HG02973 (cell line): ENCODE data around the gene GABPA.
"Not testable (repeated sequence)": the region's sequence is repeated elsewhere in the genome, so short reads cannot be mapped to it uniquely, and the experiment has no call there.

Source experiments
- ATAC-seq: cut with Tn5 transposase; IDR thresholded peaks from one replicate; pipeline ENCODE4 v1.9.1; 2021; ENCODE audit warnings: moderate library complexity; ENCODE audit not compliant: unreplicated experiment

GABPA gene

DNA sequence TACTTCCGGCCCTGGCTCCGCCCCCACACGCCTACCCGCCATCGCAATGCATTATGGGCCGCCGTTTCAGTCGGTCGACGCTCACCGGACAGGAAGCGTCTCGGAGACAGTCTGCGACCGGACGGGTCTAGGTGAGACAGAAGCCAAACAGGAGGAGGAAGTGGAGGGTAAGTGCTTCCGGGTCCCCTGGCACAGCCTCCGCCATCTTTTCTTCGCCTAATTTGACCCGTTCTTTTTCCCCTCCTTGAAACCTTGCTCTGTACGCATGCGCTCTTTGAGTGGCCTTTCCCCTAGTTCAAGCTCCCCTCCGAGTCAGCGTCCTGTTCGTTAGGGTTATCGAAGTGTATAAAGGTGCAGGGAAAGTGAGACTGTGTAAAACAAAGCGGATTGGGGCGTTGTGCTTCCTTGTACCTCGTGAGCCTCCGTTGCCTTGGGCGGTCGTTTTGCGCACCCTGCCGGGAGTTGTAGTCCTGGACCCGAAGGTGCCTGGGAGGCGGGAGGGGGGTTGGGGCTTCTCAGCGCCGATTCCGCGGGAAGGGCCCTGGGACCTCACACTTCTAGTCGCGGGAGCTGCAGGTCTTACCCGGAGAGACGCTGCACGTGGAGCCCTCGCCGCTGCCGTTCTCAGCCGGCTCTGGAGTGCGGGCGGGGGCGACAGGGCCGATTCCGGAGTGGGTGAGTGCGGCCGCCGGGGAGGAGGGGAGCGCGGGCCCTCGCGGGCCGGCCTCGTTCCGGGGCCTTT, at the start of gene GABPA, which contains the start of gene ATP5PF:
Gene GABPA (plus strand): TSS at position 69 of the 742 bp plus-strand sequence. CDS start 6,627 bp downstream, outside the sequence.
Gene ATP5PF (minus strand): TSS at position 1 of the 742 bp plus-strand sequence. CDS start 5,110 bp downstream, outside the sequence.
- peak; percentile 79 for ATAC-seq

DNA sequence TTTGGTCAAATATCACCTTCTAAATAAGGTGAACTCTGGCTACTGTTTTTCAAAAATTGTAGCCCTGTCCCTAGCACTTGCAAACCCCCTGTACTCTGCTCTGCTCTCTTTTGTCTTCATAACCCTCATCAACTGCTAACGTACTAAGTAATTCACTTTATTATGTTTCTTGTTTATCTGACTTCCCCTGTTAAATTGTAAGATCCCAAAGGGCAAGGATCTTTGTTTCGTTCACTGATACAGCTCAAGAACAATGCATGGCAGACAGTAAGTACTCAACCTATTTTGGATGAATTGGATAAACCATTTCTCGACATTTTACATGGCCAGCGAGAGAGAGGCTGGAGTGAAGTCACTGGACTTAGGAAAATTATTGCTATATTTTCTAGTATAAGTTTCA, 47.0 kb upstream of the GABPA start:
- no peak for ATAC-seq

- ATAC-seq, result no peak
Observed at GRCh38 chr21:25688275-25689155, 46.3 kb upstream of the GABPA start.

DNA sequence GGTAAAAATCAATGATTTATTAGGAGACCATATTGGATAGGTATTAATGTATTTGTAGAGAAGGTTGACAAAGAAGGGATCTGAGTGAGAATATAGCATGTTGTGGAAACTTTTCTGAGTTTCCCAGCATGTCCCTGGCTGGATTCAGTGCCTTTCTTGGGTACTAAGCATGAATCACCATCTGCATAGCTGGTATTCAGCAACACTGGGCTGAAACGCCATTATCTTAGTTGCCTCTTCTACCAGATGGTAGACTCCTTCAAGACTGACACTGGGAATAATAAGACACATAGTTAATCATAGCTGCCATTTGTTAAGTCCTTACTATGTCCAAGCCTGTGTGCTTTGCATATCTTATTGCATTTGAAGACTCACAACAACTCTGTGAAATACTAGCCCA, 45.5 kb upstream of the GABPA start:
- no peak for ATAC-seq

GRCh38 chr21:25691976-25692375, 42.8 kb upstream of the GABPA start:
- ATAC-seq, result no peak

DNA sequence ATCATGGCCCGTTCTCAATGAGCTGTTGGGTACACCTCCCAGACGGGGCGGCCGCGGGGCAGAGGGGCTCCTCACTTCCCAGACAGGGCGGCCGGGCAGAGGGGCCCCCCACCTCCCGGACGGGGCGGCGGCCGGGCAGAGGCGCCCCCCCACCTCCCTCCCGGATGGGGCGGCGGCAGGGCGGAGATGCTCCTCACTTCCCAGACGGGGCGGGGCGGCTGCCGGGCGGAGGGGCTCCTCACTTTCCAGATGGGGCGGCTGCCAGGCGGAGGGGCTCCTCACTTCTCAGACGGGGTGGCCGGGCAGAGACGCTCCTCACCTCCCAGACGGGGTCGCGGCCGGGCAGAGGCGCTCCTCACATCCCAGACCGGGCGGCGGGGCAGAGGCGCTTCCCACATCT, 39.3 kb upstream of the GABPA start:
- not testable (repeated sequence) for ATAC-seq

DNA sequence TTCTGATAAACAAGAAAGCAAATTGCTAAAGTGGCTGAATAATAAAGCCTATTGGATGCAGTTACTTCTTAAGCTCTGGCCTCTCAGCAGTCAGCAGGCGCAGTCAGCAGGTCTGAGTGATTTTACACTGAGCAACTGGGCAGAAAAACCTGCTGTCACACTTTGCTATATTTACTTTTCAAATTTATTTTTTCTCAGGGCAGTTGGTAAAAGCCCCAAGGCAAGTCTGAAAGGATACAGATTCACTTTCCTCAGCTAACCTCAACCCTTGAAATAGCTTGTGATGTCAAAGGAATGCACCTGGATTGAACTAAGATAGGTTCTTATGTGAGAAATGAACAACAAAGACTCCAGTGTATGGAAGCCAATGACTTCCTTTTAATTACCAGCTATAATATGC, 34.0 kb upstream of the GABPA start:
- ATAC-seq, result no peak

- no peak for ATAC-seq
Observed at GRCh38 chr21:25701529-25701928, 33.2 kb upstream of the GABPA start.

DNA sequence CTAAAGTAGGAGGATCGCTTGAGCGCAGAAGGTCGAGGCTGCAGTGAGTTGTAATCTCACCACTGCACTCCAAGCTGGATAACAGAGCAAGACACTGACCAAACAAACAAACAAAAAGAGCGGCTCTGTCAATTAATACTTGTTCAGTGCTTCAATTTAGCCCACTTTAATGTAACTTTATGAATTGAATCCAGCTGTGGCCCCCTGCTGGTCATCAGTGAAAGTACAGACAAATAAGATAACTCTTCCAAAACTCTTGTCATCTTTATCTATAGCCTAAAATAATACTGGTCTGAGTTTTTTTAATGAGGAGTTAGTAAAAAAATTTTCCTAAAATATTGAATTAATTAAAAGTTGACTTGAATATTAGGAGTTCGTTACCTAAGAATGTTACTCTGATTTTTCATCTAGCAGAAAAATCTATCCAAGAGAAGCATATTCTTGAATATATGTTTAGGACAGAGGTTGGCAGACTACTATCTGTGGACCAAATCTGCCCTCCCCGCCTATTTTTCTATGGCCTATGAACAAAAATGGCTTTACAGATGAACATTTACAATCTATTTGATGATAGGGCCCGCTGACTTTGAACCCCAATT, 26.2 kb upstream of the GABPA start:
- no peak for ATAC-seq

DNA sequence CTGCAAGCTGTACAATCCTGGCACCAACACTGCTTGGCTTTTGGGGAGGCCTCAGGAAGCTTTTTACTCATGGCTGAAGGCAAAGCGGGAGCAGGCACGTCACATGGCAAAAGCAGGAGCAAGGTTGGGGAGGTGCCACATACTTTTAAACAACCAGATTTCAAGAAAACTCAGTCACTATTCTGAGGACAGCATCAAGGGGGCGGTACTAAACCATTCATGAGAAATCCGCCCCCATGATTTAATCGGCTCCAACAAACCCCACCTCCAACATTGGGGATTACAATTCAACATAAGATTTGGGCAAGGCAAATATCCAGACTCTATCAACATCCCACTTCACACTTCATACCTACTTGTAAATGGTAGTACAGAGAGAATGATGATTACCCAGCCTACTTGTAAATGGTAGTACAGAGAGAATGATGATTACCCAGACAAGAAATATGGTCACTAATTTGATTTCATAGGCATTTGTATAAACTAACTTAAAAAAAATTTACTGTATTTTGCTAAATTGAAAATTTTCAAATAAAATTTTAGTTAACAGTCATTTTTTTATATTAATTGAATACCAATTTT, 25.0 kb upstream of the GABPA start:
- ATAC-seq, result no peak

GRCh38 chr21:25710550-25710949, 24.2 kb upstream of the GABPA start:
- no peak for ATAC-seq

DNA sequence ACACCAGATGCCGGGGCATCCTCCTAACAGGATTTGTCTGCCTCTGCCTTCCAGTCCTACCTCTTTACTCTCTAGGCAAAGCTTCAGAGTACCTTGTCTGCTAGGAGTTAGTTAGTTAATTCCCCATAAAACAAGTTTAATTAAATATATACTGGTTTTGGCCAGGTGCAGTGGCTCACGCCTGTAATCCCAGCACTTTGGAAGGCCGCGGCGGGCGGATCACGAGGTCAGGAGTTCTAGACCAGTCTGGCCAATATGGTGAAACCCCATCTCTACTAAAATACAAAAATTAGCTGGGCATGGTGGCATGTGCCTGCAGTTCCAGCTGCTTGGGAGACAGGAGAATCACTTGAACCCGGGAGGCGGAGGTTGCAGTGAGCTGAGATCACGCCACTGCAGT, 20.7 kb upstream of the GABPA start:
- ATAC-seq, result not testable (repeated sequence)

GRCh38 chr21:25717491-25718147, 17.2 kb upstream of the GABPA start:
- no peak for ATAC-seq

DNA sequence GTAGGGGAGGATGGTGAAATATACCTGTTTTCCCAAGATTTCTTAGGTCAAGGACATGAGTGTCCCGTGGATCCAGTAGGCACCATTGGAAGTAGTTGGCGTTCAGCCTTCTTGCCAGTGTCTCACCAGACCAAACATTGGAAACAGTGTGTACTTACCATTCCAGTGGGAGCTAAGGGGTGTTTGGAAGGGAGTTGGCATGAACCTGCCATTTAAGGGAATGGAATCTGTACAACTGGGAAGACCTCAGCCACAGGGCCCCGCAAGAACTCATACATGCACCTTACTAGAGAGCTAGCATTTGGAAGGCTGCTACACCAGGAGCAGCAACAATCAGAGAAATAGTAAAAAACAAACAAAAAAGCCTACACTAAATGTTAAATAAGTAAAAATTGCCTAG, 12.8 kb upstream of the GABPA start:
- ATAC-seq, result no peak

DNA sequence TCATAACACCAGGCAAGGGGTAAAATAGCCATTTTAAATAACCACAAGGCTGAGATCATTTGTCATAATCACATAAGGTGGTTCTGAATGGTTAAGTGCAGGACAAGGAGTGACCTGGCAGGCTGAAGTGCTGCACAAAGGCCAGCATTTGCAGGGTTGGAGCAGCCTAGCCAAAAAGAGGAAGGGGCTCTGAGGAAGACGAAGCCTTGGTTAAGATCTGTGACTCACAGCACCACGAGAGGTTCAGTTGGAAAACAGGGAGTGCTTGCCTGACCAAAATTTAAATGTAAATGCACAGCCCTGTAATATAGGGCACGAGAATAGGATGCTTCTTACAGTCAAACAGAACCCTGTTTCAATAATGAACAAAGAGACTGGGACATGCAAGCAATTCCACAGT, 12.1 kb upstream of the GABPA start:
- ATAC-seq, result no peak

- ATAC-seq, result no peak
Observed at GRCh38 chr21:25732091-25732760, 2.5 kb upstream of the GABPA start.

GRCh38 chr21:25733859-25734653, 716 bp upstream of the GABPA start:
- peak; percentile 16 for ATAC-seq

- no peak for ATAC-seq
Observed at GRCh38 chr21:25734654-25734903, 193 bp upstream of the GABPA start.
